HG03175 (cell line): Measurements from ENCODE around the gene PRKCA.

Experiments used
- ATAC-seq: cut with Tn5 transposase; IDR thresholded peaks from one replicate; pipeline ENCODE4 v1.9.1; 2021; ENCODE audit warnings: mild to moderate bottlenecking, moderate library complexity; ENCODE audit not compliant: unreplicated experiment

PRKCA gene

GRCh38 chr17:66508896-66509844 lies 206.8 kb downstream of the PRKCA start:
- ATAC-seq: no peak

GRCh38 chr17:66509926-66510325 lies 207.5 kb downstream of the PRKCA start:
- ATAC-seq: no peak

GRCh38 chr17:66511135-66511534 lies 208.7 kb downstream of the PRKCA start:
- ATAC-seq: no peak

GRCh38 chr17:66514227-66514806 lies 211.9 kb downstream of the PRKCA start:
- ATAC-seq: no peak

GRCh38 chr17:66515974-66516373 lies 213.6 kb downstream of the PRKCA start:
- ATAC-seq: no peak

GRCh38 chr17:66517336-66518009 lies 215.1 kb downstream of the PRKCA start:
- no peak for ATAC-seq

GRCh38 chr17:66518108-66518507 lies 215.7 kb downstream of the PRKCA start:
- ATAC-seq: no peak

GRCh38 chr17:66518677-66519076 lies 216.3 kb downstream of the PRKCA start:
- ATAC-seq: no peak

GRCh38 chr17:66519154-66519553 lies 216.7 kb downstream of the PRKCA start:
- ATAC-seq: no peak

GRCh38 chr17:66520999-66521398 lies 218.6 kb downstream of the PRKCA start:
- ATAC-seq: no peak

GRCh38 chr17:66522591-66523272 lies 220.3 kb downstream of the PRKCA start:
- no peak for ATAC-seq

GRCh38 chr17:66523378-66524200 lies 221.2 kb downstream of the PRKCA start:
- ATAC-seq: no peak

GRCh38 chr17:66524877-66525276 lies 222.5 kb downstream of the PRKCA start:
- no peak for ATAC-seq

GRCh38 chr17:66525338-66525737 lies 222.9 kb downstream of the PRKCA start:
- ATAC-seq: no peak

- no peak for ATAC-seq
These were observed 224.4 kb downstream of the PRKCA start for GRCh38 chr17:66526827-66527226.

- no peak for ATAC-seq
These were observed 224.9 kb downstream of the PRKCA start for GRCh38 chr17:66527335-66527734.

- ATAC-seq: no peak
These were observed 229.5 kb downstream of the PRKCA start for GRCh38 chr17:66531851-66532295.

- ATAC-seq: no peak
These were observed 231.2 kb downstream of the PRKCA start for GRCh38 chr17:66533572-66533971.

- ATAC-seq: no peak
These were observed 231.6 kb downstream of the PRKCA start for GRCh38 chr17:66533986-66534385.

GRCh38 chr17:66535611-66536010 lies 233.2 kb downstream of the PRKCA start:
- ATAC-seq: no peak
